ENCODE results near the gene BMPR1B.

- no peak for TF ChIP-seq CTCF (IDR thresholded peaks at IDR 0.05; ENCODE audit: low read depth, low read length, poor library complexity, severe bottlenecking)
- no peak for TF ChIP-seq EZH2phosphoT487 (IDR thresholded peaks at IDR 0.05; ENCODE audit: borderline replicate concordance, low read length)
Observed at GRCh38 chr4:95190751-95191436, 433.1 kb downstream of the BMPR1B start.

Measured in DOHH2 (cell line).